Calu3 (cell line): ENCODE results near the gene ZNF750. TPM values are rescaled to one million over a fixed set of nuclear protein-coding genes. Genes with fewer than 3 reads are reported as not detected.

Source experiments
- BruUV-seq: library from RNA; stranded (reverse); fragments of 400-500 nt; replicated peaks from 2 replicates; lab custom pipeline; 2021; lab: Mats Ljungman, UMichigan
- CTCF ChIA-PET: fragments of 300-600 bp; sonication (Branson Sonifier 250); formaldehyde crosslinking; loops from one replicate; lab custom pipeline; 2022; ENCODE audit warnings: antibody characterized with exemption; lab: Charles Lee
- DNase-seq: peaks from one replicate; pipeline ENCODE4 v3.0.0; 2022
- H3K27ac Mint-ChIP-seq: one replicate; pipeline ENCODE4 v1.8.0; 2022; ENCODE audit warnings: mixed read lengths; ENCODE audit not compliant: unreplicated experiment
- H3K27me3 Mint-ChIP-seq: one replicate; pipeline ENCODE4 v1.8.0; 2022; ENCODE audit warnings: mixed read lengths; ENCODE audit not compliant: unreplicated experiment
- H3K36me3 Mint-ChIP-seq: one replicate; pipeline ENCODE4 v1.8.0; 2022; ENCODE audit warnings: mild to moderate bottlenecking, moderate library complexity, mixed read lengths; ENCODE audit not compliant: insufficient read depth, unreplicated experiment
- H3K4me1 Mint-ChIP-seq: one replicate; pipeline ENCODE4 v1.8.0; 2022; ENCODE audit warnings: mild to moderate bottlenecking, low read depth, mixed read lengths; ENCODE audit not compliant: unreplicated experiment
- H3K4me3 Mint-ChIP-seq: one replicate; pipeline ENCODE4 v1.8.0; 2022; ENCODE audit warnings: mild to moderate bottlenecking, low read depth, moderate library complexity, mixed read lengths; ENCODE audit not compliant: unreplicated experiment
- H3K9me3 Mint-ChIP-seq: one replicate; pipeline ENCODE4 v1.8.0; 2022; ENCODE audit warnings: low read depth, mixed read lengths; ENCODE audit not compliant: unreplicated experiment
- intact Hi-C: fragments of 100-400 bp; cut with micrococcal nuclease; formaldehyde crosslinking; loops from one replicate; pipeline ENCODE4 v1.10.0; 2022; ENCODE audit not compliant: unreplicated experiment
- total RNA-seq: library from RNA; stranded (reverse); gene quantifications from 2 replicates; pipeline ENCODE4 v1.2.3, GENCODE V29; 2022
- TF ChIP-seq, protein P1 (sequence below): fragments of 200-600 bp; IDR thresholded peaks from one replicate; pipeline ENCODE4 v1.8.0; 2022; ENCODE audit warnings: antibody characterized with exemption; ENCODE audit not compliant: unreplicated experiment

Gene ZNF750
- total RNA-seq, 1 experiment from 2014 or later: not detected

DNA sequence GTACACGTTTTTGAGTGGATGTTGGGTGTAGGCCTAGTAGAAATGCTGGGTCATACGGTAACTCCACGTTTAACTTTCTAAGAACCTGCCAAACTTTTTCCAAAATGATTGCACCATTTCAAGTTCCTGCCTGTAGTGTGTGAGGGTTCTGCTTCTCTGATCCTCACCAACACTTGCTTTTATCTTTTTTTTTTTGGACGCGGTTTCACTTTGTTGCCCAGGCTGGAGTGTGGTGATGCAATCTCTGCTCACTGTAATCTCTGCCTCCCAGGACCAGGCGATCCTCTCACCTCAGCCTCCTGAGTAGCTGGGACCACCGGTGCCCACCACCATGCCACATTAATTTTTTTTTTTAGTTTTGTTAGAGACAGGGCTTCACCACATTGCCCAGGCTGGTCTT is 23.5 kb downstream of the ZNF750 start:
- peaks cover 3% of the 10 kb centered on the region for H3K9me3 Mint-ChIP-seq
- no peak overlapping the region for H3K27ac Mint-ChIP-seq
- no TSS peak for BruUV-seq
- peaks cover 20% of the 10 kb centered on the region for H3K36me3 Mint-ChIP-seq
- no peak overlapping the region for H3K4me3 Mint-ChIP-seq
- TF ChIP-seq, protein P1, sequence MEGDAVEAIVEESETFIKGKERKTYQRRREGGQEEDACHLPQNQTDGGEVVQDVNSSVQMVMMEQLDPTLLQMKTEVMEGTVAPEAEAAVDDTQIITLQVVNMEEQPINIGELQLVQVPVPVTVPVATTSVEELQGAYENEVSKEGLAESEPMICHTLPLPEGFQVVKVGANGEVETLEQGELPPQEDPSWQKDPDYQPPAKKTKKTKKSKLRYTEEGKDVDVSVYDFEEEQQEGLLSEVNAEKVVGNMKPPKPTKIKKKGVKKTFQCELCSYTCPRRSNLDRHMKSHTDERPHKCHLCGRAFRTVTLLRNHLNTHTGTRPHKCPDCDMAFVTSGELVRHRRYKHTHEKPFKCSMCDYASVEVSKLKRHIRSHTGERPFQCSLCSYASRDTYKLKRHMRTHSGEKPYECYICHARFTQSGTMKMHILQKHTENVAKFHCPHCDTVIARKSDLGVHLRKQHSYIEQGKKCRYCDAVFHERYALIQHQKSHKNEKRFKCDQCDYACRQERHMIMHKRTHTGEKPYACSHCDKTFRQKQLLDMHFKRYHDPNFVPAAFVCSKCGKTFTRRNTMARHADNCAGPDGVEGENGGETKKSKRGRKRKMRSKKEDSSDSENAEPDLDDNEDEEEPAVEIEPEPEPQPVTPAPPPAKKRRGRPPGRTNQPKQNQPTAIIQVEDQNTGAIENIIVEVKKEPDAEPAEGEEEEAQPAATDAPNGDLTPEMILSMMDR: no peak
- CTCF ChIA-PET: no interaction called here
- H3K27me3 Mint-ChIP-seq: no peaks in the 10 kb centered on the region
- intact Hi-C loops: no loop called here
- no peaks in the 10 kb centered on the region for H3K4me1 Mint-ChIP-seq
- no peak for DNase-seq

DNA sequence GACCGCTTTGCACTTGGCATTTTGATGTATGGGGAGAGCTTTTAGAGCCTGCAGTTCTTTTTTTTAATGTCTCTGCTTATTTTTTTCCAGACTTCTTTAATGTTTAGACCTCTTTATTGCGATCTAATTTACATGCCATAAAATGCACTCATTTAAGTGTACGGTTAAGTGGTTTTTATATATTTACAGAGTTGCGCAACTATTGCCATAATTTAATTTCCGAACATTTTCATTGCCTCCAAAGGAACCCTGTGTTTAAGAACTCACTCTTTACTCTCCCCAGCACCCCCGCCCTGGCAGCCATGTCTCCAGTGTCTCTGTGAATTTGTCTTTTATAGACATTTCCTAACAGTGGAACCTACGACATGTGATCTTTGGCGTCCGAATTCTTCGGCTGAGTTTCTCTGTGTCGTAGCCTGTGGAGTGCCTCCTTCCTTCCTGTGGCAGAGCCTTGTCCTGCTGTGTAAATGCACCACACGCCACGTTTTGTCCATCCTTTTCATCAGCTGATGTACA is 24.0 kb downstream of the ZNF750 start:
- TF ChIP-seq, protein P1: no peak
- no TSS peak for BruUV-seq
- Mint-ChIP-seq H3K9me3 (peaks cover 3% of the 10 kb centered on the region), H3K36me3 (peaks cover 21% of the 10 kb centered on the region), H3K4me1 (no peaks in the 10 kb centered on the region), H3K27ac (no peak overlapping the region), H3K4me3 (no peak overlapping the region), H3K27me3 (no peaks in the 10 kb centered on the region)
- CTCF ChIA-PET: no interaction called here
- intact Hi-C loops: no loop called here
- no peak for DNase-seq

- TF ChIP-seq, protein P1: no peak
- BruUV-seq: no TSS peak
- Mint-ChIP-seq H3K4me3 (no peak overlapping the region), H3K27ac (no peak overlapping the region), H3K9me3 (peaks cover under 1% of the 10 kb centered on the region), H3K36me3 (peaks cover 21% of the 10 kb centered on the region), H3K27me3 (no peaks in the 10 kb centered on the region), H3K4me1 (no peaks in the 10 kb centered on the region)
- intact Hi-C loops: no loop called here
- DNase-seq: no peak
- CTCF ChIA-PET: no interaction called here
Measured at GRCh38 chr17:82815354-82815753, 24.5 kb downstream of the ZNF750 start.

DNA sequence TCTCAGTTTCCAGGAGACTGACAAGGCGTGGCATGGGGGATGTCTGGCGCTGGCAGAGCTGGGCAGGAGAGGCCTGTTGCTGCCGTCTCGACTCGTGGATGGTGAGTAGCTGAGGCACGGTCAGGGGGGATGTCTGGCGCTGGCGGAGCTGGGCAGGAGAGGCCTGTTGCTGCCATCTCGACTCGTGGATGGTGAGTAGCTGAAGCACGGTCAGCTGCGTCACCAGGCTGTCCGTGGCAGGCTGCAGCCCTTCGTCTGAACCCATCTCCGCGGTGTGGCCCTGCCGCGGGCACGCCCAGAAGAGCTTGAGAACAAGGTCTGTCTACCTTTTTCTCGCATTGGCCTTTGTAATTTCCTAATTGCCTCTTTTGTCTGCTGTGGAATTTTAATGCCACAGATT is 25.0 kb downstream of the ZNF750 start:
- peaks cover 21% of the 10 kb centered on the region for H3K36me3 Mint-ChIP-seq
- no peaks in the 10 kb centered on the region for H3K27me3 Mint-ChIP-seq
- H3K27ac Mint-ChIP-seq: no peak overlapping the region
- no TSS peak for BruUV-seq
- DNase-seq: no peak
- TF ChIP-seq, protein P1: no peak
- CTCF ChIA-PET: no interaction called here
- intact Hi-C loops: no loop called here
- H3K4me1 Mint-ChIP-seq: no peaks in the 10 kb centered on the region
- H3K9me3 Mint-ChIP-seq: no peaks in the 10 kb centered on the region
- no peak overlapping the region for H3K4me3 Mint-ChIP-seq
